GM12865 (cell line): ENCODE measurements around the gene SLC6A3.
"Not testable (repeated sequence)": the region's sequence is repeated elsewhere in the genome, so short reads cannot be mapped to it uniquely, and the experiment has no call there.

ENCODE experiments used
- DNase-seq: peaks from one replicate; pipeline ENCODE4 v3.0.0; 2010; ENCODE audit warnings: low read depth
- H3K4me3 ChIP-seq: 2 replicates; pipeline ENCODE4 v1.5.1; 2011; ENCODE audit warnings: mild to moderate bottlenecking, low read depth, low read length, control low read depth
- TF ChIP-seq, protein P1 (sequence below): IDR thresholded peaks from 2 replicates; pipeline ENCODE4 v1.5.1; 2011; ENCODE audit warnings: low read length, control low read depth, low read depth, inconsistent platforms; ENCODE audit not compliant: insufficient read depth; ENCODE audit errors: missing control alignments

The SLC6A3 gene

DNA sequence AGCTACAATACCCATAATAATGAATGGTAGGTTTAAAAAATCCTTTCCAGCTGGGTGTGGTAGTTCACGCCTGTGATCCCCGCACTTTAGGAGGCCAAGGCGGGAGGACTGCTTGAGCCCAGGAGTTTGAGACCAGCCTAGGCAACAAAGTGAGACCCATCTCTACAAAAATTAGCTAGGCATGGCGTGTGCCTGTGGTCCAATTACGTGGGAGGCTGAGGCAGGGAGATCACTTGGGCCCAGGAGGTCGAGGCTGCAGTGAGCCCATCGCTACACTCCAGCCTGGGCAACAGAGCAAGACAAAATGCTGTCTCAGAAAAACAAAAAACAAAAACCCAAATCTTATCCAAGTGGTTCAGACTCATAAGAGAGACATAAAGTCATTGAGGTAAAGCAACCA, 33.8 kb upstream of the SLC6A3 start:
- no peak for DNase-seq
- no peak overlapping the region for H3K4me3 ChIP-seq
- TF ChIP-seq, protein P1, sequence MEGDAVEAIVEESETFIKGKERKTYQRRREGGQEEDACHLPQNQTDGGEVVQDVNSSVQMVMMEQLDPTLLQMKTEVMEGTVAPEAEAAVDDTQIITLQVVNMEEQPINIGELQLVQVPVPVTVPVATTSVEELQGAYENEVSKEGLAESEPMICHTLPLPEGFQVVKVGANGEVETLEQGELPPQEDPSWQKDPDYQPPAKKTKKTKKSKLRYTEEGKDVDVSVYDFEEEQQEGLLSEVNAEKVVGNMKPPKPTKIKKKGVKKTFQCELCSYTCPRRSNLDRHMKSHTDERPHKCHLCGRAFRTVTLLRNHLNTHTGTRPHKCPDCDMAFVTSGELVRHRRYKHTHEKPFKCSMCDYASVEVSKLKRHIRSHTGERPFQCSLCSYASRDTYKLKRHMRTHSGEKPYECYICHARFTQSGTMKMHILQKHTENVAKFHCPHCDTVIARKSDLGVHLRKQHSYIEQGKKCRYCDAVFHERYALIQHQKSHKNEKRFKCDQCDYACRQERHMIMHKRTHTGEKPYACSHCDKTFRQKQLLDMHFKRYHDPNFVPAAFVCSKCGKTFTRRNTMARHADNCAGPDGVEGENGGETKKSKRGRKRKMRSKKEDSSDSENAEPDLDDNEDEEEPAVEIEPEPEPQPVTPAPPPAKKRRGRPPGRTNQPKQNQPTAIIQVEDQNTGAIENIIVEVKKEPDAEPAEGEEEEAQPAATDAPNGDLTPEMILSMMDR = no peak

GRCh38 chr5:1478271-1479035, 33.2 kb upstream of the SLC6A3 start:
- DNase-seq = no peak
- no peak overlapping the region for H3K4me3 ChIP-seq
- TF ChIP-seq, protein P1 = no peak

- no peak overlapping the region for H3K4me3 ChIP-seq
- no peak for DNase-seq
- TF ChIP-seq, protein P1 = no peak
These were observed 32.1 kb upstream of the SLC6A3 start for GRCh38 chr5:1477341-1477740.

DNA sequence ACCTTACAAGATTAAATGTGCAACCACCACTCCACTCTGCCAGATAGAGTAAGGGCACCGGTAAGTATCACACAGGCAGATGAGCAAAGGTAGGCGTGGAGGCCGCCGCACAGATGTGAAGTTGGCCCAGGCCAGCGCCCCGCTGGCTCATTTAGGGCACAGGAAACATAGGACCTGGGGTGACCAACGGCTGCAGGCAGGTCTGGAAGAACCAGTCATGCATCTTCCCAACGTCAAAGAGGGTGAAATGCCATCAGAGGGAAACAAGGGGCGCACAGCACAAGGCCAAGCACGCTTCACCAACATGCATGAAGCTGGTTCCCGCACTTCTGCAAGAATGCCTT, 31.7 kb upstream of the SLC6A3 start:
- no peak for DNase-seq
- no peak overlapping the region for H3K4me3 ChIP-seq
- TF ChIP-seq, protein P1 = no peak

DNA sequence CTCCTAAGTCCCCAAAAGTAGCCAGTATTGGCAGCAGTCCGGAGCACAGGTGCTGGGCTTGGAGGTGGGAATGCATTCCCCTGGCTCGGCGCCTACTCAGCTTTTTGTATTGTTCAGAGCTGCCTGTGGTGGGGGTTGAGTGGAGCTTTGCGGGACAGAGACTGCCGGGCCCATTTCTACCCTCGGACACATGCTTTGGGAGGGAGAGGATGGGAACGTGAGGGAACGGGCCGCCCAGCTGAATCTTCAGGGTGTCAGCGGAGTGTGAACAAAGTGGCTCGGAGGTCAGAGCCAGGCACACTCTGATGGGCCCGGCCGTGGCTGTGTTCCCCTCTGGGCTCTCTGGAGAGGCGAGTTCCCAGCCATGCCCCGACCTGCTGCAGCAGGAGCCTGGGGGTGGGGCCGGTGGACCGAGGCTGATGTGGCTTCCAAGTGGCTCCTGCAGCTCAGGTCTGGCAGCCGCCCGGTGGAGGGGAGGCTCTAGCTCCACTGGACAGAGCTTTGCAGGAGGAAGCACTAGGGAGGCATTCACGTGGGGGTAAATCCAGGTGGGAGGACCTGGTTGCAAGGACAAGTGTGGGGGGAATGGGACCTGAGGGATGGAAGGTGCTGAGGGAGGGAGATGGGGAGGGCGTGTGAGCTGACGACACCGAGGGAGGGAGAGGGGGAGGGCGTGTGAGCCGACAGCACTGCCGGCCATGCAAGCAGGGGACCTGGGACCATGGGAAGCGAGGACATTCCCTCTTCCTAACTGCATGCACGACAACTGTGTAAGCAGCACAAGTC, 31.1 kb upstream of the SLC6A3 start:
- no peak overlapping the region for H3K4me3 ChIP-seq
- no peak for DNase-seq
- TF ChIP-seq, protein P1 = no peak

GRCh38 chr5:1475544-1475900, 30.3 kb upstream of the SLC6A3 start:
- H3K4me3 ChIP-seq = not testable (repeated sequence)
- peak; percentile 3 for DNase-seq

GRCh38 chr5:1474866-1475543, 29.8 kb upstream of the SLC6A3 start:
- DNase-seq = peak; percentile 3
- TF ChIP-seq, protein P1 = no peak
- H3K4me3 ChIP-seq = no peak overlapping the region
